ENCODE results near the gene TMOD2. TPM values are rescaled to one million over a fixed set of nuclear protein-coding genes. Genes with fewer than 3 reads are reported as not detected.
A peak's percentile ranks its signal among the peaks of the same experiment; 100 is the strongest.

The TMOD2 gene
- total RNA-seq, 1 donor from 2014 or later = 14.7 TPM

- Histone ChIP-seq H3K27me3 (ENCODE audit: low read depth) (no peaks in the 10 kb centered on the region), H3K27ac (no peak overlapping the region), H3K36me3 (no peaks in the 10 kb centered on the region), H3K9me3 (peaks cover 9% of the 10 kb centered on the region), H3K4me1 (peaks cover 7% of the 10 kb centered on the region), H3K4me3 (no peak overlapping the region)
- intact Hi-C loops (cut with DNase I) = no loop called here
- ATAC-seq (no peak), DNase-seq (no peak)
- TF ChIP-seq CTCF (IDR thresholded peaks at IDR 0.05) = no peak
Observed at GRCh38 chr15:51825698-51826097, 74.3 kb downstream of the TMOD2 start.

GRCh38 chr15:51828621-51829375 lies 77.4 kb downstream of the TMOD2 start:
- intact Hi-C loops (cut with DNase I) = no loop called here
- TF ChIP-seq CTCF (IDR thresholded peaks at IDR 0.05) = no peak
- Histone ChIP-seq H3K27ac (peak overlapping the region; percentile 96), H3K9me3 (no peaks in the 10 kb centered on the region), H3K4me1 (peaks cover 37% of the 10 kb centered on the region), H3K4me3 (peak overlapping the region; percentile 92), H3K27me3 (ENCODE audit: low read depth) (no peaks in the 10 kb centered on the region), H3K36me3 (no peaks in the 10 kb centered on the region)
- ATAC-seq (peak; percentile 57 to 63), DNase-seq (peak; percentile 51)

GRCh38 chr15:51829376-51830275 lies 78.2 kb downstream of the TMOD2 start, which contains the start of gene TMOD3:
TSS of gene TMOD3 (plus strand) at chr15:51829653. CDS start at chr15:51862885, 33,232 bp downstream.
- no peaks in the 10 kb centered on the region for H3K9me3 ChIP-seq
- TF ChIP-seq CTCF (IDR thresholded peaks at IDR 0.05) = no peak
- no peaks in the 10 kb centered on the region for H3K27me3 ChIP-seq (ENCODE audit: low read depth)
- intact Hi-C loops (cut with DNase I) = no loop called here
- peak within 1 kb of the TSS; percentile 96 for H3K27ac ChIP-seq
- peak; percentile 95 for DNase-seq
- peaks cover 44% of the 10 kb centered on the region for H3K4me1 ChIP-seq
- H3K36me3 ChIP-seq = no peaks in the 10 kb centered on the region
- H3K4me3 ChIP-seq = peak within 1 kb of the TSS; percentile 92
- peak; percentile 98 for ATAC-seq

DNA sequence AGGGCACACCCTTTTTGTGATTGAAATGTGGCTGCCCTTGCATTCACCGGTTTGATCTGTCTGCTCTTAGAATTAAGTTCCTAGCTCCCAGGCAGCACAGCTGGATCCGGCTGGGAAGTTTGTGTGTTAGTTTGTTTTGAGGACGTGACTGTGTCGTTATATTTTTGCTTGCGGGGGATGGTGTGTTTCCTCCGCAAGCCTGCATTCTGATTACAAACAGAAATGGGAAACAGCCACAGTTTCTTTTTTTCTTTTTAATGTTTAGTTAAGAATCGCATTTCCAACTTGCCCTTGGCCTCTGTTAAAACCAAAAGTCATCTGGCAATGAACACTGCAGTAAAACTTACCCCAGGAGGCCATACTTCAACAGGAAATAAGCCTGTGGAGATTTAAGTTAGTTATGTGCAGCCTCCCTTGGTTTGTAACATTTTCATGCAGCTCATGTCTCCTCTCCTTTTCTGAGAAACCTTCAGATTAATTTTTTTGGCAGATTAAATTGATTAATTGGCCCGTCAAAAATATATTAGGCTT lies 78.9 kb downstream of the TMOD2 start:
- H3K36me3 ChIP-seq = no peaks in the 10 kb centered on the region
- H3K4me1 ChIP-seq = peaks cover 51% of the 10 kb centered on the region
- DNase-seq = no peak
- no peak for TF ChIP-seq CTCF (IDR thresholded peaks at IDR 0.05)
- peak overlapping the region; percentile 92 for H3K4me3 ChIP-seq
- H3K27me3 ChIP-seq (ENCODE audit: low read depth) = no peaks in the 10 kb centered on the region
- ATAC-seq = peak in 1 of 2 donors; percentile 6
- intact Hi-C loops (cut with DNase I) = no loop called here
- H3K9me3 ChIP-seq = no peaks in the 10 kb centered on the region
- peak overlapping the region; percentile 96 for H3K27ac ChIP-seq

DNA sequence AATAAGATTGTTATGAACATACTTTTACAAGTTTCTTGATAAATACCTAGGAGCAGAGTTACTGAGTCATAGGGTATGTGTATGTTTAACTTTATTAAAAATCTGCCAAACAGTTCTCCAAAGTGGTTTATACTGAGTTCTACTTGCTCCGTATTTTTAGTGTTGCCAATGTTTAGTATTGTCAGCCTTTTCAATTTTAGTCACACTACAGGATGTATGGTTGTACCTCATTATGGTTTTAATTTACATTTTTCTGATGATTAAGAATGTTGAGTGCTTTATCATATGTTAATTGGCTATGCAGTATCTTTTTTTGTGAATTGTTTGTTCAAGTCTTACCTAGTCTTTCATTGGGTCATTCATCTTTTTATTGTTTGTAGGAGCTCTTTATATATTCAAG lies 82.4 kb downstream of the TMOD2 start:
- H3K27me3 ChIP-seq (ENCODE audit: low read depth) = no peaks in the 10 kb centered on the region
- H3K27ac ChIP-seq = no peak overlapping the region
- no peak overlapping the region for H3K4me3 ChIP-seq
- TF ChIP-seq CTCF (IDR thresholded peaks at IDR 0.05) = no peak
- ATAC-seq = no peak
- H3K4me1 ChIP-seq = peaks cover 77% of the 10 kb centered on the region
- H3K9me3 ChIP-seq = no peaks in the 10 kb centered on the region
- no peaks in the 10 kb centered on the region for H3K36me3 ChIP-seq
- intact Hi-C loops (cut with DNase I) = no loop called here
- no peak for DNase-seq
